HCT116 (cell line): ENCODE data around the gene GPANK1.

Experiments used
- CTCF ChIP-seq, 3 experiments: fragments of 200-600 bp in 1 of 3; sonication (generic) in 1 of 3; IDR thresholded peaks in 2 of 3; conservative IDR thresholded peaks in 1 of 3; 2 replicates each; pipeline ENCODE4 v1.5.1; 2012 to 2017; ENCODE audit warnings: low read depth in 2 of 3, low read length in 2 of 3, antibody characterized with exemption in 1 of 3, borderline replicate concordance in 1 of 3, control low read depth in 1 of 3, mild to moderate bottlenecking in 1 of 3, mixed read lengths in 1 of 3, mixed run types in 1 of 3, moderate library complexity in 1 of 3; ENCODE audit not compliant: insufficient read depth in 1 of 3
- RAD21 ChIP-seq: IDR thresholded peaks from 2 replicates; pipeline ENCODE4 v1.6.1; 2012; ENCODE audit warnings: low read depth, mild to moderate bottlenecking

DNA sequence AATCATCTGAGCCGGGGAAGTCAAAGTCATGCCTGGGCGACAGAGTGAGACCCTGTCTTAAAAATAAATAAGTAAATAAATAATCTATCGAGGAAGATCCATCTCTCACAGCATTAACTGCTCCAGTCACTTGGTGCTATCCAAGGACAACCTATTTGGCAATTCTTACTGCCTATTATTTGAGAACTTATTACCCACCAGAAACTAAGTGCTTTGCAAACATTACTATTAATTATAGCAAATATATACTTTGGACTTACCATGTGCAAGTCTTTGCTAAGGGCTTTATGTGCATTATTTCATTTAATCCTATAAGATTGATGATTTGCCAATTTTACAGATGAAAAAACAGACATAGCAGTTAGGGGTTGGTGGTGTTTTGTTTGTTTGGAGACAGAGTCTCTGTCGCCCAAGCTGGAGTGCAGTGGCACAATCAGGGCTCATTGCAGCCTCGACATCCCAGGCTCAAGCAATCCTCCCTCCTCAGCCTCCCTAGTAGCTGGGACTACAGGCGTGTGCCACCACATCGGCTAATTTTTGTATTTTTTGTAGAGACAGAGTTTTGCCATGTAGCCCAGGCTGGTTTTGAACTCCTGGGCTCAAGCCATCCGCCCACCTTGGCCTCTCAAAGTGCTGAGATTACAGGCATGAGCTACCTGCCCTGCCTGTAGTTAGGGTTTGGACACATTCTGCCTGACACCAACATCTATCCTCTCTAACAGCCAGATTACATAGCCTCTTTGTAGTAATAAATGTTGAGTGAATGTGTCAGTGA, 10.0 kb downstream of the GPANK1 start:
- TF ChIP-seq RAD21 (no peak), CTCF (IDR thresholded peaks at IDR 0.05 in 2 of 3, conservative IDR thresholded peaks at IDR 0.05 in 1 of 3; ENCODE audit: borderline replicate concordance in 1 of 3, insufficient read depth in 1 of 3, low read depth in 2 of 3, low read length in 2 of 3) (no peak)
